Keratinocyte (primary cell): ENCODE measurements around the gene TMPRSS11F. TPM values are rescaled to one million over a fixed set of nuclear protein-coding genes. Genes with fewer than 3 reads are reported as not detected.

ENCODE experiments used
- DNase-seq: peaks from one replicate; pipeline ENCODE4 v3.0.0-alpha.2; 2011; ENCODE audit warnings: low read depth, missing footprints, low spot score
- FAIRE-seq: peaks from 2 replicates; lab custom pipeline; 2011; peaks lifted over from hg19 to GRCh38; lab: Jason Lieb, UNC
- H2AFZ ChIP-seq: 2 replicates; pipeline ENCODE4 v1.6.0; 2012; ENCODE audit warnings: low read length, control low read depth, inconsistent platforms; ENCODE audit not compliant: control insufficient read depth
- H3K27ac ChIP-seq: 2 replicates; pipeline ENCODE4 v1.5.1; 2011; ENCODE audit warnings: low read length; ENCODE audit not compliant: control insufficient read depth, insufficient read depth
- H3K27me3 ChIP-seq: 3 replicates; pipeline ENCODE4 v1.6.0; 2011; ENCODE audit warnings: low read length; ENCODE audit not compliant: control insufficient read depth, insufficient read depth; ENCODE audit errors: extremely low read depth
- H3K36me3 ChIP-seq, 2 experiments: 2 replicates in 1 of 2; 3 replicates in 1 of 2; pipeline ENCODE4 v1.5.1; 2011; ENCODE audit warnings: low read length in 2 of 2, mild to moderate bottlenecking in 1 of 2; ENCODE audit not compliant: control insufficient read depth in 2 of 2, insufficient read depth in 2 of 2; ENCODE audit errors: extremely low read depth in 1 of 2
- H3K4me1 ChIP-seq: 3 replicates; pipeline ENCODE4 v1.5.1; 2011; ENCODE audit warnings: low read length; ENCODE audit not compliant: control insufficient read depth, insufficient read depth; ENCODE audit errors: extremely low read depth
- H3K4me2 ChIP-seq: 3 replicates; pipeline ENCODE4 v1.6.0; 2011; ENCODE audit warnings: low read depth, low read length; ENCODE audit not compliant: control insufficient read depth, insufficient read depth; ENCODE audit errors: extremely low read depth
- H3K4me3 ChIP-seq, 3 experiments: fragments of 200-600 bp in 1 of 3; sonication (generic) in 1 of 3; 2 replicates in 2 of 3; 3 replicates in 1 of 3; pipeline ENCODE4 v1.5.1; 2011 to 2016; ENCODE audit warnings: low read length in 3 of 3, mild to moderate bottlenecking in 3 of 3, control low read depth in 2 of 3, inconsistent platforms in 1 of 3, low read depth in 1 of 3, mixed read lengths in 1 of 3, mixed run types in 1 of 3, moderate library complexity in 1 of 3; ENCODE audit not compliant: control insufficient read depth in 2 of 3, insufficient read depth in 2 of 3; ENCODE audit errors: extremely low read depth in 1 of 3
- H3K79me2 ChIP-seq: 2 replicates; pipeline ENCODE4 v1.6.0; 2012; ENCODE audit warnings: low read length; ENCODE audit not compliant: control insufficient read depth, insufficient read depth
- H3K9ac ChIP-seq: 3 replicates; pipeline ENCODE4 v1.6.0; 2011; ENCODE audit warnings: low read length; ENCODE audit not compliant: control insufficient read depth, insufficient read depth; ENCODE audit errors: extremely low read depth
- H3K9me1 ChIP-seq: 3 replicates; pipeline ENCODE4 v1.6.0; 2011; ENCODE audit warnings: low read length; ENCODE audit not compliant: control insufficient read depth, insufficient read depth; ENCODE audit errors: extremely low read depth
- H3K9me3 ChIP-seq: 2 replicates; pipeline ENCODE4 v1.5.1; 2012; ENCODE audit warnings: low read depth, low read length; ENCODE audit not compliant: control insufficient read depth
- H4K20me1 ChIP-seq: 3 replicates; pipeline ENCODE4 v1.6.0; 2011; ENCODE audit warnings: low read length; ENCODE audit not compliant: control insufficient read depth, insufficient read depth; ENCODE audit errors: extremely low read depth
- CTCF ChIP-seq, 3 experiments: IDR thresholded peaks in 1 of 3; conservative IDR thresholded peaks in 1 of 3; optimal IDR thresholded peaks in 1 of 3; 2 replicates in 2 of 3; 3 replicates in 1 of 3; pipeline versions ENCODE3 to v1.5.1; 2011; ENCODE audit warnings: low read length in 3 of 3, mild to moderate bottlenecking in 3 of 3, moderate library complexity in 2 of 3, control low read depth in 1 of 3, inconsistent platforms in 1 of 3; ENCODE audit not compliant: insufficient read depth in 2 of 3; ENCODE audit errors: extremely low read depth in 1 of 3
- EZH2 ChIP-seq: IDR thresholded peaks from one replicate; pipeline ENCODE4 v1.6.1; 2012; ENCODE audit warnings: inconsistent platforms, mild to moderate bottlenecking, low read length, moderate library complexity
- dilution Hi-C: fragments of 300-500 bp; cut with MboI; formaldehyde crosslinking; loops from one replicate; pipeline ENCODE4 v1.7.0; 2020; ENCODE audit warnings: low sequenced_read_pairs; ENCODE audit not compliant: extremely low pct_ligation_motif_present
- polyA plus RNA-seq, 5 experiments: library from polyadenylated mRNA; depleted of rRNA in 3 of 5; stranded (reverse) in 3 of 5; stranded (forward) in 1 of 5; unstranded in 1 of 5; fragments of >200 nt; gene quantifications; 1 replicate in 1 of 5; 2 replicates in 3 of 5; 3 replicates in 1 of 5; pipeline versions ENCODE4 v1.2.1 to v1.2.3, GENCODE V29; 2011 to 2012; ENCODE audit warnings: missing spikeins in 2 of 5, low read depth in 1 of 5, low replicate concordance in 1 of 5

Gene TMPRSS11F
- polyA plus RNA-seq, 1 donor (not counting 4 experiments of a cell fraction or from before 2014, with no cell fraction given), result 1.2 TPM

GRCh38 chr4:68167706-68168105, 38.0 kb upstream of the TMPRSS11F start:
- dilution Hi-C loops, result no loop called here
- H3K79me2 ChIP-seq, result no peaks in the 10 kb centered on the region
- H2AFZ ChIP-seq, result no peak overlapping the region
- H4K20me1 ChIP-seq, result no peaks in the 10 kb centered on the region
- no peak overlapping the region for H3K9ac ChIP-seq
- H3K27me3 ChIP-seq, result no peaks in the 10 kb centered on the region
- no peak for FAIRE-seq
- no peak overlapping the region for H3K4me2 ChIP-seq
- H3K27ac ChIP-seq, result no peak overlapping the region
- TF ChIP-seq EZH2, result no peak
- no peak for TF ChIP-seq CTCF (optimal IDR thresholded peaks at IDR 0.05 in 1 of 3, IDR thresholded peaks at IDR 0.05 in 1 of 3, conservative IDR thresholded peaks at IDR 0.05 in 1 of 3; ENCODE audit: extremely low read depth in 1 of 3, insufficient read depth in 2 of 3, low read length in 3 of 3)
- no peaks in the 10 kb centered on the region for H3K9me1 ChIP-seq
- no peaks in the 10 kb centered on the region for H3K4me1 ChIP-seq
- H3K9me3 ChIP-seq, result no peaks in the 10 kb centered on the region
- H3K4me3 ChIP-seq, result no peak overlapping the region
- no peak for DNase-seq
- H3K36me3 ChIP-seq, result no peaks in the 10 kb centered on the region

- no peaks in the 10 kb centered on the region for H3K79me2 ChIP-seq
- no peak overlapping the region for H2AFZ ChIP-seq
- TF ChIP-seq EZH2 (no peak), CTCF (optimal IDR thresholded peaks at IDR 0.05 in 1 of 3, IDR thresholded peaks at IDR 0.05 in 1 of 3, conservative IDR thresholded peaks at IDR 0.05 in 1 of 3; ENCODE audit: extremely low read depth in 1 of 3, insufficient read depth in 2 of 3, low read length in 3 of 3) (no peak)
- H3K9me1 ChIP-seq, result no peaks in the 10 kb centered on the region
- no peak overlapping the region for H3K9ac ChIP-seq
- H3K4me3 ChIP-seq, result no peak overlapping the region
- H3K36me3 ChIP-seq, result no peaks in the 10 kb centered on the region
- no peak for DNase-seq
- no peak overlapping the region for H3K27ac ChIP-seq
- H3K27me3 ChIP-seq, result no peaks in the 10 kb centered on the region
- H3K4me2 ChIP-seq, result no peak overlapping the region
- no peaks in the 10 kb centered on the region for H3K4me1 ChIP-seq
- dilution Hi-C loops, result no loop called here
- no peak for FAIRE-seq
- no peaks in the 10 kb centered on the region for H4K20me1 ChIP-seq
- H3K9me3 ChIP-seq, result no peaks in the 10 kb centered on the region
Measured at GRCh38 chr4:68167166-68167565, 37.5 kb upstream of the TMPRSS11F start.
